ENCODE results near the gene COL4A1.

GRCh38 chr13:110233951-110234280 is 73.0 kb downstream of the COL4A1 start:
- TF ChIP-seq, protein P1, sequence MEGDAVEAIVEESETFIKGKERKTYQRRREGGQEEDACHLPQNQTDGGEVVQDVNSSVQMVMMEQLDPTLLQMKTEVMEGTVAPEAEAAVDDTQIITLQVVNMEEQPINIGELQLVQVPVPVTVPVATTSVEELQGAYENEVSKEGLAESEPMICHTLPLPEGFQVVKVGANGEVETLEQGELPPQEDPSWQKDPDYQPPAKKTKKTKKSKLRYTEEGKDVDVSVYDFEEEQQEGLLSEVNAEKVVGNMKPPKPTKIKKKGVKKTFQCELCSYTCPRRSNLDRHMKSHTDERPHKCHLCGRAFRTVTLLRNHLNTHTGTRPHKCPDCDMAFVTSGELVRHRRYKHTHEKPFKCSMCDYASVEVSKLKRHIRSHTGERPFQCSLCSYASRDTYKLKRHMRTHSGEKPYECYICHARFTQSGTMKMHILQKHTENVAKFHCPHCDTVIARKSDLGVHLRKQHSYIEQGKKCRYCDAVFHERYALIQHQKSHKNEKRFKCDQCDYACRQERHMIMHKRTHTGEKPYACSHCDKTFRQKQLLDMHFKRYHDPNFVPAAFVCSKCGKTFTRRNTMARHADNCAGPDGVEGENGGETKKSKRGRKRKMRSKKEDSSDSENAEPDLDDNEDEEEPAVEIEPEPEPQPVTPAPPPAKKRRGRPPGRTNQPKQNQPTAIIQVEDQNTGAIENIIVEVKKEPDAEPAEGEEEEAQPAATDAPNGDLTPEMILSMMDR (IDR thresholded peaks at IDR 0.05) = no peak
- no peak for TF ChIP-seq POLR2A (IDR thresholded peaks at IDR 0.05)

Data from vagina (tissue), 2 donors.